SK-N-SH treated with all-trans-retinoic acid at 6 μM for 48 hours (cell line): ENCODE data around the gene DUSP14.

Source experiments
- ATAC-seq: fragments of 200-7000 bp; cut with Tn5 transposase; 3 replicates; pipeline ENCODE4 v1.9.1; 2020; ENCODE audit warnings: mild to moderate bottlenecking, moderate library complexity
- ARNTL ChIP-seq: fragments of 450-650 bp; formaldehyde crosslinking; IDR thresholded peaks from 2 replicates; pipeline ENCODE4 v1.5.0; 2020; ENCODE audit warnings: low read depth, mild to moderate bottlenecking, moderate library complexity, borderline replicate concordance
- BACH2 ChIP-seq: fragments of 250-450 bp; sonication (Bioruptor Pico); IDR thresholded peaks from 2 replicates; pipeline ENCODE4 v1.9.0; 2021; ENCODE audit warnings: mild to moderate bottlenecking, borderline replicate concordance
- CREB5 ChIP-seq: fragments of 250-450 bp; sonication (Bioruptor Pico); IDR thresholded peaks from 2 replicates; pipeline ENCODE4 v1.5.1; 2020; ENCODE audit warnings: low read depth, mild to moderate bottlenecking, moderate library complexity
- CSDC2 ChIP-seq: fragments of 250-450 bp; sonication (Bioruptor Pico); IDR thresholded peaks from 2 replicates; pipeline ENCODE4 v1.5.0; 2020; ENCODE audit warnings: mild to moderate bottlenecking, moderate library complexity
- ESRRG ChIP-seq: fragments of 250-450 bp; sonication (Bioruptor Pico); IDR thresholded peaks from 2 replicates; pipeline ENCODE4 v1.6.1; 2021; ENCODE audit warnings: mild to moderate bottlenecking
- GLIS3 ChIP-seq: fragments of 250-450 bp; sonication (Bioruptor Pico); IDR thresholded peaks from 2 replicates; pipeline ENCODE4 v1.5.0; 2020; ENCODE audit warnings: mild to moderate bottlenecking, moderate library complexity
- ISL1 ChIP-seq: fragments of 250-450 bp; sonication (Bioruptor Pico); IDR thresholded peaks from 2 replicates; pipeline ENCODE4 v2.1.2; 2022; ENCODE audit warnings: mild to moderate bottlenecking, moderate library complexity
- OSR1 ChIP-seq: fragments of 250-450 bp; sonication (Bioruptor Pico); IDR thresholded peaks from 2 replicates; pipeline ENCODE4 v1.8.0; 2022; ENCODE audit warnings: moderate library complexity, mild to moderate bottlenecking, inconsistent platforms
- PPARA ChIP-seq: fragments of 250-450 bp; sonication (Bioruptor Pico); IDR thresholded peaks from 2 replicates; pipeline ENCODE4 v1.5.0; 2020; ENCODE audit warnings: mild to moderate bottlenecking, borderline replicate concordance
- RARB ChIP-seq: fragments of 250-450 bp; sonication (Bioruptor Pico); IDR thresholded peaks from 2 replicates; pipeline ENCODE4 v1.8.0; 2021; ENCODE audit warnings: mild to moderate bottlenecking, moderate library complexity
- SNAI2 ChIP-seq: fragments of 250-450 bp; sonication (Bioruptor Pico); IDR thresholded peaks from 2 replicates; pipeline ENCODE4 v1.5.0; 2020; ENCODE audit warnings: mild to moderate bottlenecking, moderate library complexity
- TCF4 ChIP-seq: fragments of 250-450 bp; sonication (Bioruptor Pico); IDR thresholded peaks from 2 replicates; pipeline ENCODE4 v1.8.0; 2021; ENCODE audit warnings: mild to moderate bottlenecking, moderate library complexity, borderline replicate concordance
- TOX ChIP-seq: fragments of 250-450 bp; sonication (Bioruptor Pico); IDR thresholded peaks from 2 replicates; pipeline ENCODE4 v1.8.0; 2021; ENCODE audit warnings: mild to moderate bottlenecking, moderate library complexity, borderline replicate concordance
- TSHZ2 ChIP-seq: fragments of 250-450 bp; sonication (Bioruptor Pico); IDR thresholded peaks from 2 replicates; pipeline ENCODE4 v1.5.0; 2020; ENCODE audit warnings: mild to moderate bottlenecking, moderate library complexity
- ZC3H10 ChIP-seq: fragments of 250-450 bp; sonication (Bioruptor Pico); IDR thresholded peaks from 2 replicates; pipeline ENCODE4 v1.5.1; 2021; ENCODE audit warnings: mild to moderate bottlenecking, moderate library complexity
- ZFP3 ChIP-seq: fragments of 250-450 bp; sonication (Bioruptor Pico); IDR thresholded peaks from 2 replicates; pipeline ENCODE4 v1.5.0; 2020; ENCODE audit warnings: mild to moderate bottlenecking, moderate library complexity
- ZFP30 ChIP-seq: fragments of 450-650 bp; formaldehyde crosslinking; IDR thresholded peaks from 2 replicates; pipeline ENCODE4 v1.5.0; 2022; ENCODE audit warnings: mild to moderate bottlenecking, moderate library complexity
- ZNF565 ChIP-seq: fragments of 450-650 bp; formaldehyde crosslinking; conservative IDR thresholded peaks from 2 replicates; pipeline ENCODE4 v1.5.0; 2020; ENCODE audit warnings: low read depth, mild to moderate bottlenecking, moderate library complexity
- ZNF70 ChIP-seq: fragments of 450-650 bp; formaldehyde crosslinking; IDR thresholded peaks from 2 replicates; pipeline ENCODE4 v1.5.0; 2020; ENCODE audit warnings: mild to moderate bottlenecking, moderate library complexity
- ZNF8 ChIP-seq: fragments of 450-650 bp; formaldehyde crosslinking; IDR thresholded peaks from 2 replicates; pipeline ENCODE4 v1.5.0; 2020; ENCODE audit warnings: mild to moderate bottlenecking, moderate library complexity
- TF ChIP-seq, protein P1 (sequence below): fragments of 250-450 bp; sonication (Bioruptor Pico); IDR thresholded peaks from 2 replicates; pipeline ENCODE4 v1.8.0; 2021; ENCODE audit warnings: low read depth, mild to moderate bottlenecking, moderate library complexity, borderline replicate concordance
- TF ChIP-seq, protein P2 (sequence below): fragments of 250-450 bp; sonication (Bioruptor Pico); IDR thresholded peaks from 2 replicates; pipeline ENCODE4 v1.8.0; 2020; ENCODE audit warnings: mild to moderate bottlenecking, moderate library complexity, borderline replicate concordance
- TF ChIP-seq, protein P3 (sequence below): fragments of 250-450 bp; sonication (Bioruptor Pico); IDR thresholded peaks from 2 replicates; pipeline ENCODE4 v1.5.1; 2021; ENCODE audit warnings: mild to moderate bottlenecking, moderate library complexity

Gene DUSP14

DNA sequence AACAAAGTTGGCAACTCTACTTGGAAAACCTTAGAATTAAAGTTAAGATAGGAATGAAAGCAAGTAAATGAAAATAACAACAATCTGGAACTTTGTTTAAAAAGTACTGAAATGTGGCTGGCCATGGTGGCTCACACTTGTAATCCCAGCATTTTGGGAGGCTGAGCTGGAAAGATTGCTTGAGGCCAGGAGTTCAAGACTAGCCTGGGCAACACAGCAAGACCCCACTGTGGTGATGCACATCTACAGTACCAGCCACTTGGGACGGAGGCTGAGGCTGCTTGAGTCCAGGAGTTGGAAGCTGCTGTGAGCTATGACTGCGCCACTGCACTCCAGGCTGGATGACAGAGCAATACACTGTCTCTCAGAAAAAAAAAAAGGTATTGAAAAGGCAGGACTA is 67.8 kb downstream of the DUSP14 start (continued):
- TF ChIP-seq CSDC2 (no peak), TOX (no peak)
- TF ChIP-seq, all 23 proteins: peak for 0

DNA sequence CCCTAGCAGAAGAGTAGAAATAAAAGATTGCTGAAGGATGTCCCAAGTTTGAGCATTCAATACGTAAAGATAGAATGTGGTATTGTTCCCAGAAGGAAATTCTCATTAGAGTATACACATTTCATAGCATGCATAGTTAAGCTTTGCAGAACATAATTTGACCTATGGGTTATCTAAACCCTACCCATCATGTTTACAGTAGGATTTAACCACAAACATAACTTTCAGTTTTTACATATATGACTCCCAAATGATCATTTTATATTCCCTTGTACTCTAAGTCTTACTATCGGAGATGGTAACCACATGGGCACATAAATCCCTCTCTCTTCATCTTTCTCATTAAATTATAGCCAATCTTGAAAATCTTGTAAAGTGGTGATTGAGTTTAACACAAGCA is 68.6 kb downstream of the DUSP14 start:
- no peak for ATAC-seq
- no peak for TF ChIP-seq PPARA (CRISPR knock-in tag)

DNA sequence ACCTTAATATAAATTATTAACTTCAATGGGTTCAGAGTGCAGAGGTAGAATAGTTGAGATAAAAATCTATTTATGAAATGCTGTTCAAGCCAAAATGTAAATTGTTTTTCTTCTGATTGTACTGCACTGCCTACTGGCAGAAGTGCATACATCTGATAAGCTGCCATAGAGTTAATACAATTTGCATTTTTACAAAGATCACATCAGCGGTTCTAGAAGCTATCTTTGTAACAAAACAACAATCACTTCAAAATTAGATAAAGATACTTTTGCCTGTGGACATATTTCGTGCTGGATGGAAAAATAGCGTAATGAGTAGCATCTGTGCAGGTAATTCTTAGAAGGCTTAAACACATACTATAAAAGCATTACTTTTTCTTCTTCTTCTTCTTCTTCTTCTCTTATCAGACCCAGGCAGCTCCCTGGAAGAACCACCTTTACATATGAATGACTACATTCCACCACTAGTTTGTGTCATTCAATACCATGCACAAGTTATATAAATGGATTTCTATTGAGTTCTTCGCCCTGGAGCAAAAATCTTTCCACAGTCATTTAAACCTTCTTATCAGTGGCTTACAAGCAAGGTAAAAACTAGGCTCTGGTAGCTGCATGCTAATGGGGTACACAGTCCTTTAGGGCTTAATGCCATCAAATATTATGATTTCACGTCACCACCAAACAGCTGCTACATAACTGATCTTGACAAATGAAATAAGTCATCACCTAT is 72.5 kb downstream of the DUSP14 start:
- no peak for TF ChIP-seq ZFP30
- TF ChIP-seq OSR1 (CRISPR knock-in tag): no peak
- TF ChIP-seq, protein P1, sequence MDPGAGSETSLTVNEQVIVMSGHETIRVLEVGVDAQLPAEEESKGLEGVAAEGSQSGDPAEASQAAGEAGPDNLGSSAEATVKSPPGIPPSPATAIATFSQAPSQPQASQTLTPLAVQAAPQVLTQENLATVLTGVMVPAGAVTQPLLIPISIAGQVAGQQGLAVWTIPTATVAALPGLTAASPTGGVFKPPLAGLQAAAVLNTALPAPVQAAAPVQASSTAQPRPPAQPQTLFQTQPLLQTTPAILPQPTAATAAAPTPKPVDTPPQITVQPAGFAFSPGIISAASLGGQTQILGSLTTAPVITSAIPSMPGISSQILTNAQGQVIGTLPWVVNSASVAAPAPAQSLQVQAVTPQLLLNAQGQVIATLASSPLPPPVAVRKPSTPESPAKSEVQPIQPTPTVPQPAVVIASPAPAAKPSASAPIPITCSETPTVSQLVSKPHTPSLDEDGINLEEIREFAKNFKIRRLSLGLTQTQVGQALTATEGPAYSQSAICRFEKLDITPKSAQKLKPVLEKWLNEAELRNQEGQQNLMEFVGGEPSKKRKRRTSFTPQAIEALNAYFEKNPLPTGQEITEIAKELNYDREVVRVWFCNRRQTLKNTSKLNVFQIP (CRISPR knock-in tag): no peak
- TF ChIP-seq CSDC2: no peak
- no peak for TF ChIP-seq TOX
- TF ChIP-seq ESRRG (CRISPR knock-in tag): 0 out of 2 replicates have a peak, but pooled peaks have one; percentile 47
- 0 out of 2 replicates have a peak, but pooled peaks have one; percentile 11 for TF ChIP-seq ISL1 (CRISPR knock-in tag)
- no peak for TF ChIP-seq ZFP3
- no peak for TF ChIP-seq ARNTL (CRISPR knock-in tag)
- TF ChIP-seq PPARA (CRISPR knock-in tag): no peak
- TF ChIP-seq CREB5 (CRISPR knock-in tag): no peak
- TF ChIP-seq GLIS3 (CRISPR knock-in tag): no peak
- TF ChIP-seq ZNF8 (CRISPR knock-in tag): no peak
- peak; percentile 81 for TF ChIP-seq TCF4 (CRISPR knock-in tag)
- TF ChIP-seq, protein P2, sequence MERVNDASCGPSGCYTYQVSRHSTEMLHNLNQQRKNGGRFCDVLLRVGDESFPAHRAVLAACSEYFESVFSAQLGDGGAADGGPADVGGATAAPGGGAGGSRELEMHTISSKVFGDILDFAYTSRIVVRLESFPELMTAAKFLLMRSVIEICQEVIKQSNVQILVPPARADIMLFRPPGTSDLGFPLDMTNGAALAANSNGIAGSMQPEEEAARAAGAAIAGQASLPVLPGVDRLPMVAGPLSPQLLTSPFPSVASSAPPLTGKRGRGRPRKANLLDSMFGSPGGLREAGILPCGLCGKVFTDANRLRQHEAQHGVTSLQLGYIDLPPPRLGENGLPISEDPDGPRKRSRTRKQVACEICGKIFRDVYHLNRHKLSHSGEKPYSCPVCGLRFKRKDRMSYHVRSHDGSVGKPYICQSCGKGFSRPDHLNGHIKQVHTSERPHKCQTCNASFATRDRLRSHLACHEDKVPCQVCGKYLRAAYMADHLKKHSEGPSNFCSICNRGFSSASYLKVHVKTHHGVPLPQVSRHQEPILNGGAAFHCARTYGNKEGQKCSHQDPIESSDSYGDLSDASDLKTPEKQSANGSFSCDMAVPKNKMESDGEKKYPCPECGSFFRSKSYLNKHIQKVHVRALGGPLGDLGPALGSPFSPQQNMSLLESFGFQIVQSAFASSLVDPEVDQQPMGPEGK (CRISPR knock-in tag): no peak
- TF ChIP-seq ZC3H10: no peak
- TF ChIP-seq ZNF70 (CRISPR knock-in tag): no peak
- no peak for TF ChIP-seq ZNF565 (CRISPR knock-in tag)
- TF ChIP-seq SNAI2 (CRISPR knock-in tag): no peak
- TF ChIP-seq, protein P3, sequence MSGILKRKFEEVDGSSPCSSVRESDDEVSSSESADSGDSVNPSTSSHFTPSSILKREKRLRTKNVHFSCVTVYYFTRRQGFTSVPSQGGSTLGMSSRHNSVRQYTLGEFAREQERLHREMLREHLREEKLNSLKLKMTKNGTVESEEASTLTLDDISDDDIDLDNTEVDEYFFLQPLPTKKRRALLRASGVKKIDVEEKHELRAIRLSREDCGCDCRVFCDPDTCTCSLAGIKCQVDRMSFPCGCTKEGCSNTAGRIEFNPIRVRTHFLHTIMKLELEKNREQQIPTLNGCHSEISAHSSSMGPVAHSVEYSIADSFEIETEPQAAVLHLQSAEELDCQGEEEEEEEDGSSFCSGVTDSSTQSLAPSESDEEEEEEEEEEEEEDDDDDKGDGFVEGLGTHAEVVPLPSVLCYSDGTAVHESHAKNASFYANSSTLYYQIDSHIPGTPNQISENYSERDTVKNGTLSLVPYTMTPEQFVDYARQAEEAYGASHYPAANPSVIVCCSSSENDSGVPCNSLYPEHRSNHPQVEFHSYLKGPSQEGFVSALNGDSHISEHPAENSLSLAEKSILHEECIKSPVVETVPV: no peak
- TF ChIP-seq TSHZ2 (CRISPR knock-in tag): peak; percentile 73
- TF ChIP-seq RARB: no peak
- TF ChIP-seq BACH2 (CRISPR knock-in tag): no peak
- no peak for ATAC-seq
